ENCODE data around the gene UQCR11. TPM values are rescaled to one million over a fixed set of nuclear protein-coding genes. Genes with fewer than 3 reads are reported as not detected.

UQCR11 gene
- total RNA-seq, 3 donors from 2014 or later = 59.6 to 117 (median 63.4) TPM

- Histone ChIP-seq H3K27ac (no peak overlapping the region), H3K9me3 (no peaks in the 10 kb centered on the region), H3K36me3 (no peaks in the 10 kb centered on the region), H3K27me3 (no peaks in the 10 kb centered on the region), H3K4me1 (no peaks in the 10 kb centered on the region), H3K4me3 (no peak overlapping the region)
- TF ChIP-seq POLR2AphosphoS5 (IDR thresholded peaks at IDR 0.05) = no peak
- no peak for TF ChIP-seq POLR2A (IDR thresholded peaks at IDR 0.05)
- TF ChIP-seq, protein P1, sequence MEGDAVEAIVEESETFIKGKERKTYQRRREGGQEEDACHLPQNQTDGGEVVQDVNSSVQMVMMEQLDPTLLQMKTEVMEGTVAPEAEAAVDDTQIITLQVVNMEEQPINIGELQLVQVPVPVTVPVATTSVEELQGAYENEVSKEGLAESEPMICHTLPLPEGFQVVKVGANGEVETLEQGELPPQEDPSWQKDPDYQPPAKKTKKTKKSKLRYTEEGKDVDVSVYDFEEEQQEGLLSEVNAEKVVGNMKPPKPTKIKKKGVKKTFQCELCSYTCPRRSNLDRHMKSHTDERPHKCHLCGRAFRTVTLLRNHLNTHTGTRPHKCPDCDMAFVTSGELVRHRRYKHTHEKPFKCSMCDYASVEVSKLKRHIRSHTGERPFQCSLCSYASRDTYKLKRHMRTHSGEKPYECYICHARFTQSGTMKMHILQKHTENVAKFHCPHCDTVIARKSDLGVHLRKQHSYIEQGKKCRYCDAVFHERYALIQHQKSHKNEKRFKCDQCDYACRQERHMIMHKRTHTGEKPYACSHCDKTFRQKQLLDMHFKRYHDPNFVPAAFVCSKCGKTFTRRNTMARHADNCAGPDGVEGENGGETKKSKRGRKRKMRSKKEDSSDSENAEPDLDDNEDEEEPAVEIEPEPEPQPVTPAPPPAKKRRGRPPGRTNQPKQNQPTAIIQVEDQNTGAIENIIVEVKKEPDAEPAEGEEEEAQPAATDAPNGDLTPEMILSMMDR (IDR thresholded peaks at IDR 0.05) = no peak
- intact Hi-C loops (cut with DNase I; ENCODE audit: low total_unique reads) = no loop called here
- no peak for DNase-seq (ENCODE audit: low spot score in 2 of 2)
Measured at GRCh38 chr19:1551068-1552040, 53.9 kb downstream of the UQCR11 start.

DNA sequence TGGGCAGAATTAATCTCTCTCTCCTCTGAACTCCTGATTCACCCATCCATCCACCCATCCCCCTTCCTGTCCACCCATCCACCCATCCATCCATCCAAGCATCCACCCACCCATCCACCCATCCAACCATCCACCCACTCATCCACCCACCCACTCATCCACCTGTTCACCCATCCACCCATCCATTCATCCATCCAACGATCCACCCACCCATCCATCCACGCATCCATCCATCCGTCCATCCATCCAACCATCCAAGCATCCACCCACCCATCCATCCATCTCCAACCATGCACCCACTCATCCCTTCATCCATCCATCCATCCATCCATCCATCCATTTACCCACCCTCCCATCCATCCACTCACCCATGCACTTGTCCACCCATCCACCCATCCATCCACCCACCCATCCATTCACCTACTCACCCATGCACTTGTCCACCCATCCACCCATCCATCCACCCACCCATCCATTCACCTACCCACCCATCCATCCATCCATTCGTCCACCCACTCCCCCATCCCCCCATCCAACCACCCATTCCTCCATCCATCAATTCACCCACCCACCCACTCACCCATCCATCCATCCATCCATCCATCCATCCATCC, 55.8 kb downstream of the UQCR11 start:
- Histone ChIP-seq H3K27ac (no peak overlapping the region), H3K4me1 (no peaks in the 10 kb centered on the region), H3K9me3 (no peaks in the 10 kb centered on the region), H3K27me3 (no peaks in the 10 kb centered on the region), H3K36me3 (no peaks in the 10 kb centered on the region), H3K4me3 (no peak overlapping the region)
- DNase-seq (ENCODE audit: low spot score in 2 of 2) = no peak
- TF ChIP-seq POLR2AphosphoS5 (IDR thresholded peaks at IDR 0.05) (no peak), POLR2A (IDR thresholded peaks at IDR 0.05) (no peak)
- TF ChIP-seq, protein P1 (IDR thresholded peaks at IDR 0.05) = no peak
- intact Hi-C loops (cut with DNase I; ENCODE audit: low total_unique reads) = loop anchor here (5.0 to 10.0 kb wide), 2 partner anchors 68 to 125 kb away; no protein-coding TSS in a partner anchor

Other genes starting within 250 kb of the UQCR11 start
- gene NDUFS7, start 221.6 kb downstream of the UQCR11 start, total RNA-seq = 100 to 1,000 TPM in 1 of 3 donors, 10 to 100 TPM in 2; 67.5 to 122 (median 67.5) TPM
- 10 to 100 TPM; 23.6 to 40.0 (median 30.3) TPM for gene GAMT, start 203.9 kb downstream of the UQCR11 start, total RNA-seq
- gene DAZAP1, start 197.9 kb downstream of the UQCR11 start, total RNA-seq = 10 to 100 TPM; 35.8 to 50.9 (median 48.8) TPM
- gene RPS15, start 167.1 kb downstream of the UQCR11 start, total RNA-seq = 1,000 to 10,000 TPM; 2,978 to 3,238 (median 2,982) TPM
- gene APC2, start 155.3 kb downstream of the UQCR11 start, total RNA-seq = under 1 TPM; under 0.01 to 0.29 (median 0.16) TPM
- 10 to 100 TPM; 27.7 to 32.8 (median 28.7) TPM for gene C19orf25, start 126.2 kb downstream of the UQCR11 start, total RNA-seq
- gene PCSK4, start 115.1 kb downstream of the UQCR11 start, total RNA-seq = 1 to 10 TPM; 2.2 to 10.0 (median 5.9) TPM
- 10 to 100 TPM in 2 of 3 donors, 1 to 10 TPM in 1; 4.3 to 17.4 (median 11.0) TPM for gene REEP6, start 114.3 kb downstream of the UQCR11 start, total RNA-seq
- gene ADAMTSL5, start 92.4 kb downstream of the UQCR11 start, total RNA-seq = 1 to 10 TPM; 1.3 to 3.5 (median 2.1) TPM
- under 1 TPM in 2 of 3 donors, not detected in 1; 0.44 to 0.98 TPM for gene PLK5, start 81.4 kb downstream of the UQCR11 start, total RNA-seq
- gene MEX3D, start 37.1 kb downstream of the UQCR11 start, total RNA-seq = 10 to 100 TPM; 12.5 to 14.3 (median 12.6) TPM
- gene MBD3, start 12.6 kb downstream of the UQCR11 start, total RNA-seq = 10 to 100 TPM; 51.8 to 71.3 (median 70.8) TPM
- 10 to 100 TPM; 38.6 to 45.3 (median 42.3) TPM for gene TCF3, start 47.2 kb upstream of the UQCR11 start, total RNA-seq
- gene ONECUT3, start 148.0 kb upstream of the UQCR11 start, total RNA-seq = not detected
- 1 to 10 TPM in 2 of 3 donors, under 1 TPM in 1; 0.66 to 1.4 (median 1.0) TPM for gene ATP8B3, start 206.8 kb upstream of the UQCR11 start, total RNA-seq
- 10 to 100 TPM; 10.4 to 25.2 (median 19.7) TPM for gene REXO1, start 243.0 kb upstream of the UQCR11 start, total RNA-seq